ENCODE results near the gene THAP2. TPM values are rescaled to one million over a fixed set of nuclear protein-coding genes. Genes with fewer than 3 reads are reported as not detected.
A peak's percentile ranks its signal among the peaks of the same experiment; 100 is the strongest.
"Not testable (repeated sequence)": the region's sequence is repeated elsewhere in the genome, so short reads cannot be mapped to it uniquely, and the experiment has no call there.

The THAP2 gene
- polyA plus RNA-seq, 4 donors: 1.6 to 9.1 (median 3.0) TPM

DNA sequence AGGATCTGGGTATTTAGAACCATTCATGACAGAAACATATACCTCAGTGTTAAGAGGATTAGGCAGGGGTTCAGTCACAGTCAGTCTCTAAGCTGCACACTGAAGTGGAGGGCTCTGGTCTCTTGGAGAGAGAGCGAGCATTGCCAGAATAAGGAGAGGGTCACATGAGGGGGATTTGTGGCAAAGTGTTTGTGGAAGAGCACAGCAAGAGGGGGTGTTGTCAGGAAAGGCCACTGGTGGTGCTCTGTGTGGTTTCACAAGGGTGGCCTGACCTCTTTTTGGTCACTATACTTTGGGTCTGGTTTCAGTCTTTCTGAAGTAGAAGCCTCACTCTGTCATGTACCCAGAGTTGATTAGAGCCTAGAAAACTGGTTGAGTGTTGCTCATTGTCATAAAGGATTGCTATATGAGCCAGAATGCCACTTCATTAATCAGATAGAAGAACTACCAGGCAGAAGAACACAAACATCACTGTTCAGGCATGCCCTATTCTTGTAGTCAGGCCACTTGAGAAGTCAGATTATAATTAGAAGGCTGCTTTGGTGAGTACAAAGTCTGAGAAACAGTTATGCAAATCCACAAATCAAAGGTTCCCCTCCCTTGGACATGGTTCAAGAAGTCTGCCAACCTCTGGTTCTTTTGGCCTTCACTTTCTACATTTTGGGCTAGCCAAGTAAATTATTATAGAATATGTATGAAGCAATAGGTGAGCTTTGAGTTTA lies 30.2 kb downstream of the THAP2 start:
- no peaks in the 10 kb centered on the region for H3K9me3 ChIP-seq (ENCODE audit: control insufficient read depth in 2 of 2, insufficient read depth in 1 of 2, low read depth in 1 of 2, low read length in 1 of 2)
- peaks cover 3 to 18% (median 7%) of the 10 kb centered on the region in 3 donors for H3K4me1 ChIP-seq (ENCODE audit: control insufficient read depth in 3 of 3, insufficient read depth in 2 of 3, low read depth in 1 of 3, low read length in 2 of 3)
- DNase-seq (peak; percentile 68 to 94), FAIRE-seq (peak; percentile 65)
- H3K4me3 ChIP-seq (ENCODE audit: low read depth in 1 of 3, low read length in 3 of 3): no peak overlapping the region
- H3K27me3 ChIP-seq (ENCODE audit: control insufficient read depth in 3 of 3, insufficient read depth in 3 of 3, low read length in 3 of 3): no peaks in the 10 kb centered on the region
- WGBS, 3 donors: 65 to 91% (median 67%) methylated on average over 1 of the region's 1 CpG
- H3K27ac ChIP-seq (ENCODE audit: low read depth in 1 of 3, low read length in 2 of 3): peak overlapping the region; percentile 39 to 96 (median 91)
- peaks cover 0 to 3% (median 3%) of the 10 kb centered on the region in 3 donors for H3K36me3 ChIP-seq (ENCODE audit: control insufficient read depth in 3 of 3, insufficient read depth in 2 of 3, low read depth in 1 of 3, low read length in 3 of 3)

DNA sequence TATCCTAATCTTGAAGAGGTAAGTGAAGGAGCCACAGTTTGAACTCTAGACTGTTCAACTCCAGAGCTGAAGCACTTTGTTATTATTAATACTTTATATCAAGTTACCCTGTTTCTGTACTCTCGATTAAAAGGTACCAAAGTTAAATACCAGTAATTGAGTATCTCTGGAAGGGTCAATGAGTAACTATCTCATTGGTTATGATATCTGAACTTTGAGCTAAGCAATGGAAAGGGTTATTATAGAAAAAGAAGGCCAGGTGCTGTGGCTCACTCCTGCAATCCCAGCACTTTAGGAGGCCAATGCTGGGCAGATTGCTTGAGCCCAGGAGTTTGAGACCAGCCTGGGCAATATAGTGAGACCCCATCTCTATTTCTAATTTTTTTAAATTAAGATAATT lies 31.7 kb downstream of the THAP2 start:
- H3K27me3 ChIP-seq (ENCODE audit: control insufficient read depth in 3 of 3, insufficient read depth in 3 of 3, low read length in 3 of 3): no peaks in the 10 kb centered on the region
- 19 to 63% (median 36%) methylated on average over 1 of the region's 1 CpG for WGBS, 3 donors
- no peaks in the 10 kb centered on the region for H3K9me3 ChIP-seq (ENCODE audit: control insufficient read depth in 2 of 2, insufficient read depth in 1 of 2, low read depth in 1 of 2, low read length in 1 of 2)
- H3K4me1 ChIP-seq (ENCODE audit: control insufficient read depth in 3 of 3, insufficient read depth in 2 of 3, low read depth in 1 of 3, low read length in 2 of 3): peaks cover 3 to 18% (median 7%) of the 10 kb centered on the region in 3 donors
- no peak overlapping the region for H3K4me3 ChIP-seq (ENCODE audit: low read depth in 1 of 3, low read length in 3 of 3)
- DNase-seq (peak; percentile 24 to 83), FAIRE-seq (no peak)
- H3K27ac ChIP-seq (ENCODE audit: low read depth in 1 of 3, low read length in 2 of 3): no peak overlapping the region
- peaks cover 0 to 9% (median 6%) of the 10 kb centered on the region in 3 donors for H3K36me3 ChIP-seq (ENCODE audit: control insufficient read depth in 3 of 3, insufficient read depth in 2 of 3, low read depth in 1 of 3, low read length in 3 of 3)

DNA sequence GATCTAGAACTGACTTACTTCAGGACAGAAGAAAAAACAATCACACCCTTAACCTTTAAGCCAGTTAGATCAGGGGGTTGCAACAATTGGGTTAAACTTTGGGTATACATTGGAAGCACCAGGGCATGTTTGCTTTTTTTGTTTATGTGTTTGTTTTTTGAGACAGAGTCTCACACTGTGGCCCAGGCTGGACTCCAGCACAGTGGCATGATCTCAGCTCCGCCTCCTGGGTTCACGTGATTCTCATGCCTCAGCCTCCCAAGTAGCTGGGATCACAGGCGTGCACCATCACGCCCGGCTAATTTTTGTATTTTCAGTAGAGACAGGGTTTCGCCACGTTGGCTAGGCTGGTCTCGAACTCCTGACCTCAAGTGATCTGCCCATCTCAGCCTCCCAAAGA lies 38.1 kb downstream of the THAP2 start:
- FAIRE-seq; H3K4me1 ChIP-seq (ENCODE audit: control insufficient read depth in 3 of 3, insufficient read depth in 2 of 3, low read depth in 1 of 3, low read length in 2 of 3); DNase-seq; H3K27me3 ChIP-seq (ENCODE audit: control insufficient read depth in 3 of 3, insufficient read depth in 3 of 3, low read length in 3 of 3); H3K27ac ChIP-seq (ENCODE audit: low read depth in 1 of 3, low read length in 2 of 3); H3K4me3 ChIP-seq (ENCODE audit: low read depth in 1 of 3, low read length in 3 of 3); H3K9me3 ChIP-seq (ENCODE audit: control insufficient read depth in 2 of 2, insufficient read depth in 1 of 2, low read depth in 1 of 2, low read length in 1 of 2): not testable (repeated sequence)
- peaks cover 4 to 13% (median 11%) of the 10 kb centered on the region in 3 donors for H3K36me3 ChIP-seq (ENCODE audit: control insufficient read depth in 3 of 3, insufficient read depth in 2 of 3, low read depth in 1 of 3, low read length in 3 of 3)
- 92 to 96% (median 96%) methylated on average over 8 of the region's 8 CpGs for WGBS, 3 donors

DNA sequence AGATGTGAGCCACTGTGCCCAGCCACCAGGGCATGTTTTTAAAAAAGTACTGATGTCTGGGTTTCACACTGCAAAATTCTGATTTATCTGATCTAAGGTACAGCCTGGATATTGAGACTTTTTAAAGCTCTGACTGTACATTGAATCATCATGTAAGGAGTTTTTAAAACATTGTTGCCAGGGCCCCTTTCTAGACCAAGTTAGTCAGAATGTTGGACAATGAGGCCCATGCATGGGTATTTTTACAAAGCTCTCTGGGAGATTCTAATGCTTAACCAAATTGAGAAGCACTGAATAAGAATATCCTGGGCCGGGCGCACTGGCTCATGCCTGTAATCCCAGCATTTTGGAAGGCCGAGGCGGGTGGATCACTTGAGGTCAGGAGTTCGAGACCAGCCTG lies 38.5 kb downstream of the THAP2 start:
- H3K27me3 ChIP-seq (ENCODE audit: control insufficient read depth in 3 of 3, insufficient read depth in 3 of 3, low read length in 3 of 3): no peaks in the 10 kb centered on the region
- peaks cover 4 to 14% (median 11%) of the 10 kb centered on the region in 3 donors for H3K36me3 ChIP-seq (ENCODE audit: control insufficient read depth in 3 of 3, insufficient read depth in 2 of 3, low read depth in 1 of 3, low read length in 3 of 3)
- WGBS, 3 donors: 97 to 99% (median 98%) methylated on average over 5 of the region's 5 CpGs
- peaks cover 0 to 5% (median 0%) of the 10 kb centered on the region in 3 donors for H3K4me1 ChIP-seq (ENCODE audit: control insufficient read depth in 3 of 3, insufficient read depth in 2 of 3, low read depth in 1 of 3, low read length in 2 of 3)
- FAIRE-seq (no peak), DNase-seq (no peak)
- H3K9me3 ChIP-seq (ENCODE audit: control insufficient read depth in 2 of 2, insufficient read depth in 1 of 2, low read depth in 1 of 2, low read length in 1 of 2): no peaks in the 10 kb centered on the region
- no peak overlapping the region for H3K27ac ChIP-seq (ENCODE audit: low read depth in 1 of 3, low read length in 2 of 3)
- H3K4me3 ChIP-seq (ENCODE audit: low read depth in 1 of 3, low read length in 3 of 3): no peak overlapping the region

DNA sequence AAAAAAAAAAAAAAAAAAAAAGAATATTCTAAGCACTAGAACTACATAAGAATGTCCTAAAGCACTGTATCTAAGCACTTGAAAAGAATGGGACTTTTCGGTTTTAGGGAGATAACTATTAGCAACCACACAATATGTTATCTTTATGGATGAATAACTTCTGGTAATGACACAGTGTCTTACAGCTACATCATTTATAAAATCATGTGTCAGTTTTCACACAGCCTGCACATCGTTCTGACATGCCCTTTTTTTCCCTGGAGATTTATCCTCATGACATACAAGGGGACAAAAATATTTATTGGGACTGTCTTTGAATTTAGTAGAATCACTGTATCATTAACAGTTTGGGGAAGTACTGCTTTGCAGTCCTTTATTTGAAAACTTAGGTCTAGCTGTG lies 39.1 kb downstream of the THAP2 start:
- no peaks in the 10 kb centered on the region for H3K9me3 ChIP-seq (ENCODE audit: control insufficient read depth in 2 of 2, insufficient read depth in 1 of 2, low read depth in 1 of 2, low read length in 1 of 2)
- WGBS, 3 donors: 80 to 87% (median 84%) methylated on average over 2 of the region's 2 CpGs
- no peak for FAIRE-seq

DNA sequence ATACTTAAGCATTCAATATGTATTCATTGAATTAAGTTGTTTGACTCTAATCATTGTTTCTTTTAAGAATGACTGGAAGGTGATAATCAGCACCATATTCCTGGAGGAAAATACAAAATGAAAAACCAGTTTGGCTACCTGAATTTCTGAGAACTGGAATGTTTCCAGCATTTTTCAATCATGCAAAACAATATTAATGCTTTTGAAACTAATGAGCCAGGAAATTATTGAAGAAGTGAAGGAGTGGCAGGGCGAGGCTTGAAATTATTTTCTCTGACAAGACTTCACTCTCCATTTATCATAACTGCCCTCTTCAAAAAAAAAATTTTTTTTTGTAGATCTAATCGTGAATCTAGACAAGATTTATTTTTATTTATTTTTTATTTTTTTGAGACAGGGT lies 40.8 kb downstream of the THAP2 start:
- H3K27me3 ChIP-seq (ENCODE audit: control insufficient read depth in 3 of 3, insufficient read depth in 3 of 3, low read length in 3 of 3): no peaks in the 10 kb centered on the region
- no peak overlapping the region for H3K4me3 ChIP-seq (ENCODE audit: low read depth in 1 of 3, low read length in 3 of 3)
- no peak overlapping the region for H3K27ac ChIP-seq (ENCODE audit: low read depth in 1 of 3, low read length in 2 of 3)
- H3K4me1 ChIP-seq (ENCODE audit: control insufficient read depth in 3 of 3, insufficient read depth in 2 of 3, low read depth in 1 of 3, low read length in 2 of 3): peaks cover 0 to 5% (median 0%) of the 10 kb centered on the region in 3 donors
- 44 to 73% (median 67%) methylated on average over 2 of the region's 2 CpGs for whole genome bisulfite sequencing, 3 donors
- peaks cover 4 to 14% (median 6%) of the 10 kb centered on the region in 3 donors for H3K36me3 ChIP-seq (ENCODE audit: control insufficient read depth in 3 of 3, insufficient read depth in 2 of 3, low read depth in 1 of 3, low read length in 3 of 3)
- FAIRE-seq: no peak
- no peak for DNase-seq
- H3K9me3 ChIP-seq (ENCODE audit: control insufficient read depth in 2 of 2, insufficient read depth in 1 of 2, low read depth in 1 of 2, low read length in 1 of 2): no peaks in the 10 kb centered on the region

More for the DNA sequence above, 39.1 kb downstream of the THAP2 start:
- Histone ChIP-seq H3K27ac (ENCODE audit: low read depth in 1 of 3, low read length in 2 of 3) (no peak overlapping the region), H3K36me3 (ENCODE audit: control insufficient read depth in 3 of 3, insufficient read depth in 2 of 3, low read depth in 1 of 3, low read length in 3 of 3) (peaks cover 4 to 14% (median 11%) of the 10 kb centered on the region in 3 donors), H3K4me3 (ENCODE audit: low read depth in 1 of 3, low read length in 3 of 3) (no peak overlapping the region), H3K4me1 (ENCODE audit: control insufficient read depth in 3 of 3, insufficient read depth in 2 of 3, low read depth in 1 of 3, low read length in 2 of 3) (peaks cover 0 to 5% (median 0%) of the 10 kb centered on the region in 3 donors), H3K27me3 (ENCODE audit: control insufficient read depth in 3 of 3, insufficient read depth in 3 of 3, low read length in 3 of 3) (no peaks in the 10 kb centered on the region)
- DNase-seq: no peak

DNA sequence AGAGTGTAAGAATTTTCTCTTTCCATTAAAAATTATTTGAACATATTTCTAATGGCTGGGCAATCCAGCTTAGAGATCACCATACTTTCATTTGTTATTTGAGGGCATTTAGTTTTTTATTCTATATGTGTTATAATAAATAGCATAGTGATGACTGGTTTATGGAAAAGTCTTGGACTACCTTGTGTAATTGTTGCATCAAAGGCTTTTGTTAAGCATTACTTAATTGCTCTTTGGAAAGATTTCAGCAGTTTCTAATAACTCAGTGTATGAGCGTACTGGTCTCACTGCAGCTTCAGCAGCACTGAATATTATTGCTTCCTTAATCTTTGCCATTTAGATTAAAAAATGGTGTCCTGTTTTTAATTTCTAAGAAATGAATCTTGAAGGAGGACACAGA lies 44.6 kb downstream of the THAP2 start:
- peaks cover 0 to 9% (median 4%) of the 10 kb centered on the region in 3 donors for H3K36me3 ChIP-seq (ENCODE audit: control insufficient read depth in 3 of 3, insufficient read depth in 2 of 3, low read depth in 1 of 3, low read length in 3 of 3)
- no peak overlapping the region for H3K4me3 ChIP-seq (ENCODE audit: low read depth in 1 of 3, low read length in 3 of 3)
- H3K9me3 ChIP-seq (ENCODE audit: control insufficient read depth in 2 of 2, insufficient read depth in 1 of 2, low read depth in 1 of 2, low read length in 1 of 2): no peaks in the 10 kb centered on the region
- DNase-seq (no peak), FAIRE-seq (no peak)
- no peak overlapping the region for H3K27ac ChIP-seq (ENCODE audit: low read depth in 1 of 3, low read length in 2 of 3)
- H3K4me1 ChIP-seq (ENCODE audit: control insufficient read depth in 3 of 3, insufficient read depth in 2 of 3, low read depth in 1 of 3, low read length in 2 of 3): peaks cover 0 to 5% (median 0%) of the 10 kb centered on the region in 3 donors
- WGBS, 3 donors: 95 to 98% (median 95%) methylated on average over 1 of the region's 1 CpG
- H3K27me3 ChIP-seq (ENCODE audit: control insufficient read depth in 3 of 3, insufficient read depth in 3 of 3, low read length in 3 of 3): no peaks in the 10 kb centered on the region

DNA sequence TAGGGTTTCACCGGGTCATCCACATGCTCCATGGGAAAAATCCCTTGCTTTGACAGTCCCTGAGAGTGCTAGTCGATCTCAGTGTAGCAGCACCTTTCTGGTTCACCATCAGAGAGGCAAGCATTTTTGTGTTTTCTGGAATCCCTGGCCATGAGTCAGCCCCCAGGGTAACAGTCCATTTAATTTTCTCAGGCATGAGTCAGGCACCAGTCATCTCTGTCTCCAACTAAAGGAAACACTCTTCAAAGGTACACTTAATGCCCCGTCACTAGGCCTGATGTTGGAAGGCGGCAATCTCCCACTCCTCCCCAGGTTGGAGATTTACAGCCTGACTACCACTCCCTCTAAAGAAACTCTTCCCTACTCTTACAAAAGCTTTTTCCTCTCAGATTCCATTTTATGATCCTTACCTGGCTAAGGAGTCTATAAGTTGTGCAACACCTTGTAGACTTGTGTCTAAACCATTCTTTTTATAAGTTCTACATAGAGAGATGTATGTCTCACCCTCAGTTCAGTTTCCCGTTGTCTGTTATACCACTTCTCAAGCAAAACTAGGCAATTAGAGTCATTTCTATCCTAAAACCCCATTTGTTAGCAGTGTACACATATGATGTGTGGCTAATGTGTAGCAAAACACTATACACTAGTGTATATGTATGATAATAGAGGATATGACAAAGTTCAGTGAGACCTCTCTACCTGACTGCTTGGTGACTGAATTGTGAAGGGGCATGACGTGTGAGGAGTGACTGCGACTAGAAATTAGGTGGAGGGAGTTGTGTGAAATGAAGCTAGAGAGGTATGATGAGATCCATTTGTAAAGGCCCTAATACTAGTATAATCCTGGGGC lies 46.4 kb downstream of the THAP2 start:
- Histone ChIP-seq H3K9me3 (ENCODE audit: control insufficient read depth in 2 of 2, insufficient read depth in 1 of 2, low read depth in 1 of 2, low read length in 1 of 2) (peaks cover 0 to 8% of the 10 kb centered on the region in 2 donors), H3K4me3 (ENCODE audit: low read depth in 1 of 3, low read length in 3 of 3) (no peak overlapping the region), H3K4me1 (ENCODE audit: control insufficient read depth in 3 of 3, insufficient read depth in 2 of 3, low read depth in 1 of 3, low read length in 2 of 3) (peaks cover 0 to 5% (median 0%) of the 10 kb centered on the region in 3 donors), H3K27me3 (ENCODE audit: control insufficient read depth in 3 of 3, insufficient read depth in 3 of 3, low read length in 3 of 3) (no peaks in the 10 kb centered on the region), H3K36me3 (ENCODE audit: control insufficient read depth in 3 of 3, insufficient read depth in 2 of 3, low read depth in 1 of 3, low read length in 3 of 3) (peaks cover 0 to 6% (median 0%) of the 10 kb centered on the region in 3 donors), H3K27ac (ENCODE audit: low read depth in 1 of 3, low read length in 2 of 3) (no peak overlapping the region)
- DNase-seq (no peak), FAIRE-seq (no peak)
- WGBS, 3 donors: 83 to 89% (median 87%) methylated on average over 7 of the region's 7 CpGs
